ENCODE data around the gene NUP93. TPM values are rescaled to one million over a fixed set of nuclear protein-coding genes. Genes with fewer than 3 reads are reported as not detected.

The NUP93 gene
- polyA plus RNA-seq, 1 of the 3 experiments (the other 2 are of a cell fraction) = 43.1 TPM

DNA sequence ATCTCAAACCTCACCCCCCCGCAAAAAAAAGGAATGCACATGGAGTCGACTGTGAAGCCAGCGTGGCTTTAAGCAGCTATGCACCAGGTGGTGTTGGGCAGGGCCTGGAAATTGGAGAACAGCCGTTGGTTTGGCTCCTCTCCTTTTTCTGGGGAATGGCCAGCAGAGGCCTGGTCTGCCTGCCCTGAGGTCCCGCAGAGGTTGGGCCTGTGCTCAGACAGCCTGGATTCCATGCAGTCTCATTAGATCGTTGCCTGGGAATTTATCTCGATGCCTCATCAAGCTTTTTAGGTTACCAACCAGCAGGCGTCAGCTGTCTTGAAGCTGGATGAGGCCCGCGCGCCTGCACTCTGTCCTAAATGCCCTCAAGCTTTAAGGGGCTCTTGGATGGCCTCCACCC lies 144.9 kb downstream of the NUP93 start:
- CTCF ChIA-PET = interaction anchor here (0.7 to 2.0 kb wide), 16 partner anchors 8 to 153 kb away, joined by 3 to 8 read pairs (median 4); partner anchors contain the start of gene HERPUD1
- H3K27ac ChIP-seq (ENCODE audit: low read depth in 2 of 2, low read length in 1 of 2) = peak overlapping the region; percentile 15 to 91; a peak in 2 of 4 replicates
- peak; percentile 90 for DNase-seq
- no peak overlapping the region for H3K9ac ChIP-seq
- no peaks in the 10 kb centered on the region for H3K9me3 ChIP-seq
- H2AFZ ChIP-seq (ENCODE audit: low read depth) = peak overlapping the region; percentile 68; the same call in 1 of the 2 replicates
- H3K79me2 ChIP-seq (ENCODE audit: insufficient read depth) = no peaks in the 10 kb centered on the region
- H3F3A ChIP-seq (replicated peaks; ENCODE audit: insufficient read depth) = no peaks in the 10 kb centered on the region
- no peaks in the 10 kb centered on the region for H3K9me2 ChIP-seq
- H3K4me2 ChIP-seq = no peak overlapping the region
- H3K27me3 ChIP-seq (ENCODE audit: insufficient read depth) = no peaks in the 10 kb centered on the region
- POLR2A ChIA-PET = interaction anchor here (0.6 to 2.9 kb wide), 5 partner anchors 14 to 103 kb away, joined by 3 to 43 read pairs (median 4); partner anchors contain the start of gene HERPUD1
- H3K4me1 ChIP-seq (ENCODE audit: control insufficient read depth in 1 of 2, insufficient read depth in 2 of 2, low read depth in 1 of 2, low read length in 1 of 2) = peaks cover 0 to 35% of the 10 kb centered on the region in 2 experiments; a peak in 1 of 4 replicates
- 57% methylated on average over 9 of the region's 11 CpGs for WGBS (ENCODE audit: low lambda C conversion rate)
- H3K36me3 ChIP-seq (replicated peaks in 1 of 2; ENCODE audit: control insufficient read depth in 1 of 2, insufficient read depth in 2 of 2, low read length in 1 of 2) = no peaks in the 10 kb centered on the region
- no peak overlapping the region for H3K4me3 ChIP-seq (ENCODE audit: low read depth in 2 of 2, low read length in 1 of 2)
- H4K20me1 ChIP-seq (ENCODE audit: insufficient read depth) = no peaks in the 10 kb centered on the region
- TF ChIP-seq EP300 (IDR thresholded peaks at IDR 0.05; ENCODE audit: borderline replicate concordance in 1 of 2, low read depth in 1 of 2, low read length in 1 of 2) (peak in 1 of 2 experiments; percentile 91; a peak in 2 of 4 replicates), RAD21 (IDR thresholded peaks at IDR 0.05; ENCODE audit: low read length) (peak; percentile 41), FOXM1 (IDR thresholded peaks at IDR 0.05; ENCODE audit: low read depth) (no peak), TEAD4 (IDR thresholded peaks at IDR 0.05; ENCODE audit: borderline replicate concordance, insufficient read depth) (no peak), JUND (IDR thresholded peaks at IDR 0.05) (no peak), TCF12 (IDR thresholded peaks at IDR 0.05) (no peak), GATA2 (CRISPR knock-in tag; IDR thresholded peaks at IDR 0.05) (peak; percentile 99), MEF2A (IDR thresholded peaks at IDR 0.05; ENCODE audit: borderline replicate concordance, low read depth) (no peak), RXRA (IDR thresholded peaks at IDR 0.05; ENCODE audit: borderline replicate concordance, low read depth) (no peak), MXI1 (IDR thresholded peaks at IDR 0.05; ENCODE audit: low read depth, low read length) (peak; percentile 85), POLR2AphosphoS5 (IDR thresholded peaks at IDR 0.05; ENCODE audit: low read depth, low read length) (no peak), SMC3 (IDR thresholded peaks at IDR 0.05; ENCODE audit: low read depth, low read length) (peak; percentile 35; the same call in 1 of the 2 replicates), CHD2 (IDR thresholded peaks at IDR 0.05; ENCODE audit: low read length, partially characterized antibody) (peak; percentile 86), RCOR1 (IDR thresholded peaks at IDR 0.05; ENCODE audit: low read length) (peak; percentile 96), TAF1 (IDR thresholded peaks at IDR 0.05; ENCODE audit: borderline replicate concordance, low read depth, low read length) (no peak), RFX5 (IDR thresholded peaks at IDR 0.05; ENCODE audit: low read length) (no peak), ELF1 (IDR thresholded peaks at IDR 0.05) (no peak), NRF1 (IDR thresholded peaks at IDR 0.05; ENCODE audit: low read depth, low read length) (no peak), GABPA (IDR thresholded peaks at IDR 0.05; ENCODE audit: low read depth) (no peak), FOSL2 (IDR thresholded peaks at IDR 0.05; ENCODE audit: borderline replicate concordance, low read depth) (no peak), FOXJ3 (CRISPR knock-in tag; IDR thresholded peaks at IDR 0.05) (peak; percentile 62; the same call in 1 of the 2 replicates), YY1 (IDR thresholded peaks at IDR 0.05; ENCODE audit: low read depth) (no peak)
- TF ChIP-seq, protein P1, sequence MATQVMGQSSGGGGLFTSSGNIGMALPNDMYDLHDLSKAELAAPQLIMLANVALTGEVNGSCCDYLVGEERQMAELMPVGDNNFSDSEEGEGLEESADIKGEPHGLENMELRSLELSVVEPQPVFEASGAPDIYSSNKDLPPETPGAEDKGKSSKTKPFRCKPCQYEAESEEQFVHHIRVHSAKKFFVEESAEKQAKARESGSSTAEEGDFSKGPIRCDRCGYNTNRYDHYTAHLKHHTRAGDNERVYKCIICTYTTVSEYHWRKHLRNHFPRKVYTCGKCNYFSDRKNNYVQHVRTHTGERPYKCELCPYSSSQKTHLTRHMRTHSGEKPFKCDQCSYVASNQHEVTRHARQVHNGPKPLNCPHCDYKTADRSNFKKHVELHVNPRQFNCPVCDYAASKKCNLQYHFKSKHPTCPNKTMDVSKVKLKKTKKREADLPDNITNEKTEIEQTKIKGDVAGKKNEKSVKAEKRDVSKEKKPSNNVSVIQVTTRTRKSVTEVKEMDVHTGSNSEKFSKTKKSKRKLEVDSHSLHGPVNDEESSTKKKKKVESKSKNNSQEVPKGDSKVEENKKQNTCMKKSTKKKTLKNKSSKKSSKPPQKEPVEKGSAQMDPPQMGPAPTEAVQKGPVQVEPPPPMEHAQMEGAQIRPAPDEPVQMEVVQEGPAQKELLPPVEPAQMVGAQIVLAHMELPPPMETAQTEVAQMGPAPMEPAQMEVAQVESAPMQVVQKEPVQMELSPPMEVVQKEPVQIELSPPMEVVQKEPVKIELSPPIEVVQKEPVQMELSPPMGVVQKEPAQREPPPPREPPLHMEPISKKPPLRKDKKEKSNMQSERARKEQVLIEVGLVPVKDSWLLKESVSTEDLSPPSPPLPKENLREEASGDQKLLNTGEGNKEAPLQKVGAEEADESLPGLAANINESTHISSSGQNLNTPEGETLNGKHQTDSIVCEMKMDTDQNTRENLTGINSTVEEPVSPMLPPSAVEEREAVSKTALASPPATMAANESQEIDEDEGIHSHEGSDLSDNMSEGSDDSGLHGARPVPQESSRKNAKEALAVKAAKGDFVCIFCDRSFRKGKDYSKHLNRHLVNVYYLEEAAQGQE (IDR thresholded peaks at IDR 0.05; ENCODE audit: low read depth, low read length) = no peak
- TF ChIP-seq, protein P2, sequence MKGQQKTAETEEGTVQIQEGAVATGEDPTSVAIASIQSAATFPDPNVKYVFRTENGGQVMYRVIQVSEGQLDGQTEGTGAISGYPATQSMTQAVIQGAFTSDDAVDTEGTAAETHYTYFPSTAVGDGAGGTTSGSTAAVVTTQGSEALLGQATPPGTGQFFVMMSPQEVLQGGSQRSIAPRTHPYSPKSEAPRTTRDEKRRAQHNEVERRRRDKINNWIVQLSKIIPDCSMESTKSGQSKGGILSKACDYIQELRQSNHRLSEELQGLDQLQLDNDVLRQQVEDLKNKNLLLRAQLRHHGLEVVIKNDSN (IDR thresholded peaks at IDR 0.05; ENCODE audit: borderline replicate concordance, low read depth) = no peak
- TF ChIP-seq, protein P3, sequence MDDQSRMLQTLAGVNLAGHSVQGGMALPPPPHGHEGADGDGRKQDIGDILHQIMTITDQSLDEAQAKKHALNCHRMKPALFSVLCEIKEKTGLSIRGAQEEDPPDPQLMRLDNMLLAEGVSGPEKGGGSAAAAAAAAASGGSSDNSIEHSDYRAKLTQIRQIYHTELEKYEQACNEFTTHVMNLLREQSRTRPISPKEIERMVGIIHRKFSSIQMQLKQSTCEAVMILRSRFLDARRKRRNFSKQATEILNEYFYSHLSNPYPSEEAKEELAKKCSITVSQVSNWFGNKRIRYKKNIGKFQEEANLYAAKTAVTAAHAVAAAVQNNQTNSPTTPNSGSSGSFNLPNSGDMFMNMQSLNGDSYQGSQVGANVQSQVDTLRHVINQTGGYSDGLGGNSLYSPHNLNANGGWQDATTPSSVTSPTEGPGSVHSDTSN (IDR thresholded peaks at IDR 0.05) = no peak
- TF ChIP-seq, protein P4, sequence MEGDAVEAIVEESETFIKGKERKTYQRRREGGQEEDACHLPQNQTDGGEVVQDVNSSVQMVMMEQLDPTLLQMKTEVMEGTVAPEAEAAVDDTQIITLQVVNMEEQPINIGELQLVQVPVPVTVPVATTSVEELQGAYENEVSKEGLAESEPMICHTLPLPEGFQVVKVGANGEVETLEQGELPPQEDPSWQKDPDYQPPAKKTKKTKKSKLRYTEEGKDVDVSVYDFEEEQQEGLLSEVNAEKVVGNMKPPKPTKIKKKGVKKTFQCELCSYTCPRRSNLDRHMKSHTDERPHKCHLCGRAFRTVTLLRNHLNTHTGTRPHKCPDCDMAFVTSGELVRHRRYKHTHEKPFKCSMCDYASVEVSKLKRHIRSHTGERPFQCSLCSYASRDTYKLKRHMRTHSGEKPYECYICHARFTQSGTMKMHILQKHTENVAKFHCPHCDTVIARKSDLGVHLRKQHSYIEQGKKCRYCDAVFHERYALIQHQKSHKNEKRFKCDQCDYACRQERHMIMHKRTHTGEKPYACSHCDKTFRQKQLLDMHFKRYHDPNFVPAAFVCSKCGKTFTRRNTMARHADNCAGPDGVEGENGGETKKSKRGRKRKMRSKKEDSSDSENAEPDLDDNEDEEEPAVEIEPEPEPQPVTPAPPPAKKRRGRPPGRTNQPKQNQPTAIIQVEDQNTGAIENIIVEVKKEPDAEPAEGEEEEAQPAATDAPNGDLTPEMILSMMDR (IDR thresholded peaks at IDR 0.05) = no peak
- TF ChIP-seq, protein P5, sequence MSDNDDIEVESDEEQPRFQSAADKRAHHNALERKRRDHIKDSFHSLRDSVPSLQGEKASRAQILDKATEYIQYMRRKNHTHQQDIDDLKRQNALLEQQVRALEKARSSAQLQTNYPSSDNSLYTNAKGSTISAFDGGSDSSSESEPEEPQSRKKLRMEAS (IDR thresholded peaks at IDR 0.05; ENCODE audit: low read depth) = 0 out of 2 replicates have a peak, but pooled peaks have one; percentile 14
- TF ChIP-seq, protein P6, sequence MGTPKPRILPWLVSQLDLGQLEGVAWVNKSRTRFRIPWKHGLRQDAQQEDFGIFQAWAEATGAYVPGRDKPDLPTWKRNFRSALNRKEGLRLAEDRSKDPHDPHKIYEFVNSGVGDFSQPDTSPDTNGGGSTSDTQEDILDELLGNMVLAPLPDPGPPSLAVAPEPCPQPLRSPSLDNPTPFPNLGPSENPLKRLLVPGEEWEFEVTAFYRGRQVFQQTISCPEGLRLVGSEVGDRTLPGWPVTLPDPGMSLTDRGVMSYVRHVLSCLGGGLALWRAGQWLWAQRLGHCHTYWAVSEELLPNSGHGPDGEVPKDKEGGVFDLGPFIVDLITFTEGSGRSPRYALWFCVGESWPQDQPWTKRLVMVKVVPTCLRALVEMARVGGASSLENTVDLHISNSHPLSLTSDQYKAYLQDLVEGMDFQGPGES (IDR thresholded peaks at IDR 0.05; ENCODE audit: low read depth, low read length) = no peak
